Neural cell (in vitro differentiated cells): ENCODE results near the gene STIM1. TPM values are rescaled to one million over a fixed set of nuclear protein-coding genes. Genes with fewer than 3 reads are reported as not detected.

Source experiments
- H2AFZ ChIP-seq: fragments of 200-600, 300-800 bp; sonication (generic), shearing (Covaris generic); 2 replicates; pipeline ENCODE4 v1.6.0; 2014; ENCODE audit warnings: low read depth, mild to moderate bottlenecking, antibody characterized with exemption, low read length, moderate library complexity
- H3F3A ChIP-seq: fragments of 200-600 bp; shearing (Covaris generic); 2 replicates; pipeline ENCODE4 v1.6.1; 2016; ENCODE audit warnings: mild to moderate bottlenecking, moderate library complexity, mixed read lengths, antibody characterized with exemption, low read length; ENCODE audit not compliant: insufficient read depth, poor library complexity, severe bottlenecking
- H3K27ac ChIP-seq: fragments of 200-600, 300-800 bp; sonication (generic), shearing (Covaris generic); 2 replicates; pipeline ENCODE4 v1.5.1; 2014; ENCODE audit warnings: mild to moderate bottlenecking, low read length, moderate library complexity
- H3K27me3 ChIP-seq: fragments of 300-800, 200-600 bp; sonication (generic), shearing (Covaris generic); 2 replicates; pipeline ENCODE4 v1.6.0; 2014; ENCODE audit warnings: mild to moderate bottlenecking, low read depth, low read length, moderate library complexity; ENCODE audit not compliant: insufficient read depth
- H3K36me3 ChIP-seq: fragments of 300-800, 200-600 bp; sonication (generic), shearing (Covaris generic); 2 replicates; pipeline ENCODE4 v1.5.1; 2014; ENCODE audit warnings: mild to moderate bottlenecking, antibody characterized with exemption, low read length, moderate library complexity; ENCODE audit not compliant: insufficient read depth
- H3K4me2 ChIP-seq: fragments of 300-800, 200-600 bp; sonication (generic), shearing (Covaris generic); 2 replicates; pipeline ENCODE4 v1.6.0; 2014; ENCODE audit warnings: mild to moderate bottlenecking, low read length
- H3K4me3 ChIP-seq: fragments of 300-800, 200-600 bp; sonication (generic), shearing (Covaris generic); 2 replicates; pipeline ENCODE4 v1.5.1; 2014; ENCODE audit warnings: mild to moderate bottlenecking, low read length, moderate library complexity
- H3K79me2 ChIP-seq: fragments of 200-600 bp; shearing (Covaris generic); replicated peaks from 2 replicates; pipeline ENCODE4 v1.6.0; 2014; ENCODE audit warnings: mild to moderate bottlenecking, low read length, moderate library complexity; ENCODE audit not compliant: insufficient read depth
- H3K9ac ChIP-seq: fragments of 300-800, 200-600 bp; sonication (generic), shearing (Covaris generic); 2 replicates; pipeline ENCODE4 v1.6.1; 2016; ENCODE audit warnings: mild to moderate bottlenecking, low read length, mixed read lengths
- H3K9me2 ChIP-seq: fragments of 200-600 bp; shearing (Covaris generic); 2 replicates; pipeline ENCODE4 v1.6.1; 2016; ENCODE audit warnings: mild to moderate bottlenecking, low read length, mixed read lengths; ENCODE audit not compliant: insufficient read depth
- H3K9me3 ChIP-seq: fragments of 200-600, 300-800 bp; sonication (generic), shearing (Covaris generic); 2 replicates; pipeline ENCODE4 v1.6.1; 2016; ENCODE audit warnings: mild to moderate bottlenecking, mixed run types, low read length, moderate library complexity, mixed read lengths
- H4K20me1 ChIP-seq: fragments of 200-600 bp; shearing (Covaris generic); 2 replicates; pipeline ENCODE4 v1.6.1; 2016; ENCODE audit warnings: mild to moderate bottlenecking, mixed run types; ENCODE audit not compliant: insufficient read depth
- EP300 ChIP-seq: fragments of 450-650 bp; conservative IDR thresholded peaks from 2 replicates; pipeline ENCODE4 v1.6.1; 2014; ENCODE audit warnings: antibody characterized with exemption, mild to moderate bottlenecking, moderate library complexity; ENCODE audit not compliant: poor library complexity, severe bottlenecking
- EZH2 ChIP-seq: fragments of 200-600, 300-800 bp; shearing (Covaris generic), sonication (generic); IDR thresholded peaks from 2 replicates; pipeline ENCODE4 v1.6.1; 2014; ENCODE audit warnings: antibody characterized with exemption, low read length, borderline replicate concordance, mild to moderate bottlenecking; ENCODE audit not compliant: insufficient read depth, poor library complexity, severe bottlenecking
- MXI1 ChIP-seq: fragments of 450-650 bp; conservative IDR thresholded peaks from 2 replicates; pipeline ENCODE4 v1.6.1; 2014; ENCODE audit warnings: antibody characterized with exemption, mild to moderate bottlenecking; ENCODE audit not compliant: poor library complexity, severe bottlenecking
- POLR2AphosphoS5 ChIP-seq: IDR thresholded peaks from 2 replicates; pipeline ENCODE4 v1.6.1; 2012
- RAD21 ChIP-seq: fragments of 450-650 bp; conservative IDR thresholded peaks from 2 replicates; pipeline ENCODE4 v1.6.1; 2014; ENCODE audit warnings: antibody characterized with exemption, mild to moderate bottlenecking, moderate library complexity
- SMC3 ChIP-seq: fragments of 450-650 bp; conservative IDR thresholded peaks from 2 replicates; pipeline ENCODE4 v1.6.1; 2014; ENCODE audit warnings: antibody characterized with exemption, mild to moderate bottlenecking, moderate library complexity; ENCODE audit not compliant: poor library complexity
- TAF1 ChIP-seq: IDR thresholded peaks from 2 replicates; pipeline ENCODE4 v1.6.1; 2012; ENCODE audit warnings: low read depth
- polyA plus RNA-seq: library from polyadenylated mRNA; depleted of rRNA; stranded (reverse); fragments of >200 nt; gene quantifications from 2 replicates; pipeline ENCODE4 v1.2.3, GENCODE V29; 2014
- TF ChIP-seq, protein P1 (sequence below): fragments of 450-650 bp; IDR thresholded peaks from 2 replicates; pipeline ENCODE4 v1.5.1; 2014; ENCODE audit warnings: antibody characterized with exemption, mild to moderate bottlenecking, moderate library complexity; ENCODE audit not compliant: poor library complexity, severe bottlenecking
- TF ChIP-seq, protein P2 (sequence below): IDR thresholded peaks from 2 replicates; pipeline ENCODE4 v1.6.1; 2012; ENCODE audit warnings: borderline replicate concordance

STIM1 gene
- polyA plus RNA-seq, 1 donor from 2014 or later = 14.5 TPM

DNA sequence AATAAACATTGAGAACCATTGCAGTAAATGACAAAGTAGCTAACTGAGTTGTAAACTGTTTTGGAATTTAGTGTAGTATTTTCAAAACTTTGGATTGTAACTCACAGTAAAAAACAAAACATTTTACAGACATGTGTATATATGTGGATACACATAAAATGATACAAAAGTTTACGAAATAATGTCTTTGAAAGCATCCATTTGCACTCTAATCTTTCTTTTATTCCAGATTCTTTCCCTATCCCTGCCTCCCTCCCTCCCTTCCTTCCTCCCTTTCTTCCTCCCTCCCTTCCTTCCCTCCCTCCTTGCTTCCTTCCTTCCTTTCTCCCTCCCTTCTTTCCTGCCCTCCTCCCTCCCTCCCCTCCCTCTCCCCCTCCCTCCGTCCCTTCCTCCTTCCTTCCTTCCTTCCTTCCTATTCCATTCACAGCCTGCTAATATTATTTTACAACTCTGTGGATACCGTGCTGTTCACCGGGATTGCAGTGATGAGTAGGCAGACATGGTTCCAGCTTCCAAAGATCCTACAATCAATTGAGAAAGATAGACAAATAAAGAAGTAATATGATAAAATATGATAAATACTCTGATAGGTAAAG, 242.7 kb downstream of the STIM1 start:
- Histone ChIP-seq H3K4me3 (no peak overlapping the region), H3K9ac (no peak overlapping the region), H3K27me3 (no peaks in the 10 kb centered on the region), H3F3A (no peaks in the 10 kb centered on the region), H3K79me2 (peaks cover 38% of the 10 kb centered on the region), H3K36me3 (no peaks in the 10 kb centered on the region), H3K27ac (no peak overlapping the region), H3K4me2 (no peak overlapping the region), H2AFZ (no peak overlapping the region), H4K20me1 (no peaks in the 10 kb centered on the region), H3K9me3 (no peaks in the 10 kb centered on the region), H3K9me2 (no peaks in the 10 kb centered on the region)
- no peak for TF ChIP-seq POLR2AphosphoS5
- no peak for TF ChIP-seq TAF1
- TF ChIP-seq, protein P1, sequence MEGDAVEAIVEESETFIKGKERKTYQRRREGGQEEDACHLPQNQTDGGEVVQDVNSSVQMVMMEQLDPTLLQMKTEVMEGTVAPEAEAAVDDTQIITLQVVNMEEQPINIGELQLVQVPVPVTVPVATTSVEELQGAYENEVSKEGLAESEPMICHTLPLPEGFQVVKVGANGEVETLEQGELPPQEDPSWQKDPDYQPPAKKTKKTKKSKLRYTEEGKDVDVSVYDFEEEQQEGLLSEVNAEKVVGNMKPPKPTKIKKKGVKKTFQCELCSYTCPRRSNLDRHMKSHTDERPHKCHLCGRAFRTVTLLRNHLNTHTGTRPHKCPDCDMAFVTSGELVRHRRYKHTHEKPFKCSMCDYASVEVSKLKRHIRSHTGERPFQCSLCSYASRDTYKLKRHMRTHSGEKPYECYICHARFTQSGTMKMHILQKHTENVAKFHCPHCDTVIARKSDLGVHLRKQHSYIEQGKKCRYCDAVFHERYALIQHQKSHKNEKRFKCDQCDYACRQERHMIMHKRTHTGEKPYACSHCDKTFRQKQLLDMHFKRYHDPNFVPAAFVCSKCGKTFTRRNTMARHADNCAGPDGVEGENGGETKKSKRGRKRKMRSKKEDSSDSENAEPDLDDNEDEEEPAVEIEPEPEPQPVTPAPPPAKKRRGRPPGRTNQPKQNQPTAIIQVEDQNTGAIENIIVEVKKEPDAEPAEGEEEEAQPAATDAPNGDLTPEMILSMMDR = no peak
- TF ChIP-seq EP300 = no peak
- TF ChIP-seq EZH2 = no peak
- no peak for TF ChIP-seq RAD21
- TF ChIP-seq, protein P2, sequence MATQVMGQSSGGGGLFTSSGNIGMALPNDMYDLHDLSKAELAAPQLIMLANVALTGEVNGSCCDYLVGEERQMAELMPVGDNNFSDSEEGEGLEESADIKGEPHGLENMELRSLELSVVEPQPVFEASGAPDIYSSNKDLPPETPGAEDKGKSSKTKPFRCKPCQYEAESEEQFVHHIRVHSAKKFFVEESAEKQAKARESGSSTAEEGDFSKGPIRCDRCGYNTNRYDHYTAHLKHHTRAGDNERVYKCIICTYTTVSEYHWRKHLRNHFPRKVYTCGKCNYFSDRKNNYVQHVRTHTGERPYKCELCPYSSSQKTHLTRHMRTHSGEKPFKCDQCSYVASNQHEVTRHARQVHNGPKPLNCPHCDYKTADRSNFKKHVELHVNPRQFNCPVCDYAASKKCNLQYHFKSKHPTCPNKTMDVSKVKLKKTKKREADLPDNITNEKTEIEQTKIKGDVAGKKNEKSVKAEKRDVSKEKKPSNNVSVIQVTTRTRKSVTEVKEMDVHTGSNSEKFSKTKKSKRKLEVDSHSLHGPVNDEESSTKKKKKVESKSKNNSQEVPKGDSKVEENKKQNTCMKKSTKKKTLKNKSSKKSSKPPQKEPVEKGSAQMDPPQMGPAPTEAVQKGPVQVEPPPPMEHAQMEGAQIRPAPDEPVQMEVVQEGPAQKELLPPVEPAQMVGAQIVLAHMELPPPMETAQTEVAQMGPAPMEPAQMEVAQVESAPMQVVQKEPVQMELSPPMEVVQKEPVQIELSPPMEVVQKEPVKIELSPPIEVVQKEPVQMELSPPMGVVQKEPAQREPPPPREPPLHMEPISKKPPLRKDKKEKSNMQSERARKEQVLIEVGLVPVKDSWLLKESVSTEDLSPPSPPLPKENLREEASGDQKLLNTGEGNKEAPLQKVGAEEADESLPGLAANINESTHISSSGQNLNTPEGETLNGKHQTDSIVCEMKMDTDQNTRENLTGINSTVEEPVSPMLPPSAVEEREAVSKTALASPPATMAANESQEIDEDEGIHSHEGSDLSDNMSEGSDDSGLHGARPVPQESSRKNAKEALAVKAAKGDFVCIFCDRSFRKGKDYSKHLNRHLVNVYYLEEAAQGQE = no peak
- no peak for TF ChIP-seq MXI1
- no peak for TF ChIP-seq SMC3

DNA sequence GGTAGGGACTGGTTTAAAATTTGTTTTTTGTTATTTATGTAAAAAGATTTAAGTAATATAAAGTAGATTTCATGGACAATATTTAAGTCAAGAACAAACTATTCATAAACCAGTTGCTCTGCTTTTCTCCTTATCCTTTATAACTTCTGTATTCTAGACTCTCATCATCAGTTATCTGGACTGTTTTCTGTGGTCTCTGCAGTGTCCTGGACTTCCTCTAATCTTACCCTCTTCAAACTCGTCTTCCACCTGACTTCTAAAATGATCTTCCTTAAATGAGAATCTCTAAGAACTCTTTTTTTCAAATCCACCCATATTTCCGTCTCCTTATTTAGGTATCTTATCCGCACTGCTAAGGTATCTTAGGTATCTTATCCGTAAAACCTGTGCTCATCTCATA, 247.2 kb downstream of the STIM1 start:
- no peak for TF ChIP-seq MXI1
- no peak for TF ChIP-seq EP300
- no peak for TF ChIP-seq RAD21
- TF ChIP-seq, protein P2 = no peak
- no peak for TF ChIP-seq POLR2AphosphoS5
- TF ChIP-seq SMC3 = no peak
- TF ChIP-seq, protein P1 = no peak
- TF ChIP-seq TAF1 = no peak
- TF ChIP-seq EZH2 = no peak
- H3K9me2 ChIP-seq = no peaks in the 10 kb centered on the region
- peaks cover 5% of the 10 kb centered on the region for H3K36me3 ChIP-seq
- no peak overlapping the region for H2AFZ ChIP-seq
- no peaks in the 10 kb centered on the region for H4K20me1 ChIP-seq
- no peaks in the 10 kb centered on the region for H3K27me3 ChIP-seq
- H3K79me2 ChIP-seq = peaks cover 19% of the 10 kb centered on the region
- H3K4me2 ChIP-seq = no peak overlapping the region
- no peak overlapping the region for H3K27ac ChIP-seq
- H3K9me3 ChIP-seq = no peaks in the 10 kb centered on the region
- no peaks in the 10 kb centered on the region for H3F3A ChIP-seq
- no peak overlapping the region for H3K4me3 ChIP-seq
- no peak overlapping the region for H3K9ac ChIP-seq
